ENCODE results near the gene EAF2.

Gene EAF2

GRCh38 chr3:121883507-121883906 is 48.5 kb downstream of the EAF2 start:
- TF ChIP-seq CTCF (IDR thresholded peaks at IDR 0.05; ENCODE audit: borderline replicate concordance, insufficient read depth, low read depth, low read length), result peak; percentile 9; the same call in 1 of the 2 replicates
- no peak overlapping the region for H3K4me3 ChIP-seq (ENCODE audit: low read depth, low read length)

- no peak overlapping the region for H3K4me3 ChIP-seq (ENCODE audit: low read depth, low read length)
- no peak for TF ChIP-seq CTCF (IDR thresholded peaks at IDR 0.05; ENCODE audit: borderline replicate concordance, insufficient read depth, low read depth, low read length)
Measured at GRCh38 chr3:121885386-121885785, 50.4 kb downstream of the EAF2 start.

GRCh38 chr3:121894301-121894990 is 59.4 kb downstream of the EAF2 start, which contains the start of gene SLC15A2:
TSS of gene SLC15A2 (plus strand) at chr3:121894401. CDS start at chr3:121894477, 76 bp downstream.
- no peak for TF ChIP-seq CTCF (IDR thresholded peaks at IDR 0.05; ENCODE audit: borderline replicate concordance, insufficient read depth, low read depth, low read length)
- H3K4me3 ChIP-seq (ENCODE audit: low read depth, low read length), result no peak within 1 kb of the TSS

- no peak overlapping the region for H3K4me3 ChIP-seq (ENCODE audit: low read depth, low read length)
Measured at GRCh38 chr3:121895121-121895520, 60.1 kb downstream of the EAF2 start.

GRCh38 chr3:121895736-121896135 is 60.7 kb downstream of the EAF2 start:
- no peak for TF ChIP-seq CTCF (IDR thresholded peaks at IDR 0.05; ENCODE audit: borderline replicate concordance, insufficient read depth, low read depth, low read length)
- no peak overlapping the region for H3K4me3 ChIP-seq (ENCODE audit: low read depth, low read length)

More at GRCh38 chr3:121895121-121895520, 60.1 kb downstream of the EAF2 start:
- TF ChIP-seq CTCF (IDR thresholded peaks at IDR 0.05; ENCODE audit: borderline replicate concordance, insufficient read depth, low read depth, low read length), result no peak

- H3K4me3 ChIP-seq (ENCODE audit: low read depth, low read length), result no peak overlapping the region
- TF ChIP-seq CTCF (IDR thresholded peaks at IDR 0.05; ENCODE audit: borderline replicate concordance, insufficient read depth, low read depth, low read length), result no peak
Measured at GRCh38 chr3:121896823-121897222, 61.8 kb downstream of the EAF2 start.

GRCh38 chr3:121897296-121897695 is 62.3 kb downstream of the EAF2 start:
- H3K4me3 ChIP-seq (ENCODE audit: low read depth, low read length), result no peak overlapping the region
- TF ChIP-seq CTCF (IDR thresholded peaks at IDR 0.05; ENCODE audit: borderline replicate concordance, insufficient read depth, low read depth, low read length), result no peak

Data from GM12875 (cell line).